HL-60 (cell line): ENCODE results near the gene RBPJL.

Source experiments
- DNase-seq, 2 experiments: peaks; one replicate each; pipeline ENCODE4 v3.0.0-alpha.2; 2010 to 2020; ENCODE audit warnings: low read depth in 1 of 2, low spot score in 1 of 2
- H3K27ac ChIP-seq: fragments of 250-450 bp; sonication (Bioruptor Pico); replicated peaks from 2 replicates; pipeline ENCODE4 v1.5.1; 2020; ENCODE audit warnings: mild to moderate bottlenecking, moderate library complexity
- H3K27me3 ChIP-seq: fragments of 250-450 bp; sonication (Bioruptor Pico); 2 replicates; pipeline ENCODE4 v1.5.1; 2021; ENCODE audit warnings: mild to moderate bottlenecking, moderate library complexity; ENCODE audit not compliant: insufficient read depth, poor library complexity, severe bottlenecking
- H3K4me3 ChIP-seq: replicated peaks from 2 replicates; pipeline ENCODE4 v1.5.1; 2011; ENCODE audit warnings: mild to moderate bottlenecking, control low read depth, low read length; ENCODE audit not compliant: insufficient read depth
- GABPA ChIP-seq: IDR thresholded peaks from 2 replicates; pipeline ENCODE4 v1.6.1; 2012; ENCODE audit warnings: low read depth
- POLR2AphosphoS5 ChIP-seq: IDR thresholded peaks from 2 replicates; pipeline ENCODE4 v1.6.1; 2012; ENCODE audit warnings: low read depth
- SPI1 ChIP-seq: IDR thresholded peaks from 2 replicates; pipeline ENCODE4 v1.6.1; 2012; ENCODE audit warnings: low read depth, mild to moderate bottlenecking, borderline replicate concordance
- TF ChIP-seq, protein P1 (sequence below): IDR thresholded peaks from one replicate; pipeline ENCODE4 v1.5.1; 2011; ENCODE audit warnings: low read length, control low read depth, inconsistent platforms; ENCODE audit not compliant: insufficient read depth
- TF ChIP-seq, protein P2 (sequence below): IDR thresholded peaks from 2 replicates; pipeline ENCODE4 v1.6.1; 2012; ENCODE audit warnings: low read depth; ENCODE audit not compliant: insufficient replicate concordance

Gene RBPJL

DNA sequence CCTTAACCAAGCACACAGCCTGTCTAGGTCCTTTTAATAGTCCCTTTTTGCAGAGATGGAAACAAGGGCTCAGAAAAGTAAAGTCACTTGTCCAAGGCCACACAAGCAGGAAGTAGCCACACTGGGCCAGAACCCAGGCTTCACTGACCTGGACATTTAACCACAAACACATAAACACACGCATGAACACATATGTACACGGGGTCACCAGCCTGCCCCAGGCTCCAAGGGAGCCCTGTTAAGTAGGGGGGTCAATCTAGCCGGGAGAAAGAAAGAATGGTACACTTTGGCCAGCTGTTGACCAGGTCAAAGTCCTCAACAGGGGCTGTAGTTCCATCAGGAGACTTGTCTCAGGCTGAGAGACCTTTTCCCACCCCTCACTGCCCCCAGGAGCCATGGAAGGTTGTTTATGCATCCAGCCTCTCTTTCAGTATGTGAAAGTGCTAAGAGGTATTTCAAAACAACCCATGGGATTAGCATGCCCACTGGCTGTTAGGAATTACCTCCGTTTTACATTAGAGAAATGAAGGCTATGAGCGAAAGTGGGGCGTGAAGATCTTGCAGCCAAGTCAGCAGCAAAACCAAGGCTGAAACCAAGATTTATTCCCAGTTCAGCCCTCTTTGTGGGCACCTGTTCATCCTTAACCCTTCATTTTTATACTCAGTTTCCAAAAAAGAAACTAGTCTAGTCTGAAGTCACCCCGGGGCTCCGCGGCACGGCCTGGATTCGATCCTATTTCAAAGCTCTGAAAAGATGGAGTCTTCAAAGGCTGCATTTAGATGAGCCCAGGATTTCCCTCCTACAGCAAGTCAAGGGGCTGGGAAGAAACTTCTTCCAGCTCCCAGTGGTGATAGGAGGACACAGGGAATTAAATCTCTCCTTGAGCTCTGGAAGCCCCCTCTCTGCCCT is 31.7 kb downstream of the RBPJL start:
- H3K27me3 ChIP-seq = no peaks in the 10 kb centered on the region
- no peak for DNase-seq
- H3K27ac ChIP-seq = no peak overlapping the region
- H3K4me3 ChIP-seq = no peak overlapping the region
- TF ChIP-seq, protein P1, sequence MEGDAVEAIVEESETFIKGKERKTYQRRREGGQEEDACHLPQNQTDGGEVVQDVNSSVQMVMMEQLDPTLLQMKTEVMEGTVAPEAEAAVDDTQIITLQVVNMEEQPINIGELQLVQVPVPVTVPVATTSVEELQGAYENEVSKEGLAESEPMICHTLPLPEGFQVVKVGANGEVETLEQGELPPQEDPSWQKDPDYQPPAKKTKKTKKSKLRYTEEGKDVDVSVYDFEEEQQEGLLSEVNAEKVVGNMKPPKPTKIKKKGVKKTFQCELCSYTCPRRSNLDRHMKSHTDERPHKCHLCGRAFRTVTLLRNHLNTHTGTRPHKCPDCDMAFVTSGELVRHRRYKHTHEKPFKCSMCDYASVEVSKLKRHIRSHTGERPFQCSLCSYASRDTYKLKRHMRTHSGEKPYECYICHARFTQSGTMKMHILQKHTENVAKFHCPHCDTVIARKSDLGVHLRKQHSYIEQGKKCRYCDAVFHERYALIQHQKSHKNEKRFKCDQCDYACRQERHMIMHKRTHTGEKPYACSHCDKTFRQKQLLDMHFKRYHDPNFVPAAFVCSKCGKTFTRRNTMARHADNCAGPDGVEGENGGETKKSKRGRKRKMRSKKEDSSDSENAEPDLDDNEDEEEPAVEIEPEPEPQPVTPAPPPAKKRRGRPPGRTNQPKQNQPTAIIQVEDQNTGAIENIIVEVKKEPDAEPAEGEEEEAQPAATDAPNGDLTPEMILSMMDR = no peak
- TF ChIP-seq GABPA (no peak), SPI1 (no peak), POLR2AphosphoS5 (no peak)
- TF ChIP-seq, protein P2, sequence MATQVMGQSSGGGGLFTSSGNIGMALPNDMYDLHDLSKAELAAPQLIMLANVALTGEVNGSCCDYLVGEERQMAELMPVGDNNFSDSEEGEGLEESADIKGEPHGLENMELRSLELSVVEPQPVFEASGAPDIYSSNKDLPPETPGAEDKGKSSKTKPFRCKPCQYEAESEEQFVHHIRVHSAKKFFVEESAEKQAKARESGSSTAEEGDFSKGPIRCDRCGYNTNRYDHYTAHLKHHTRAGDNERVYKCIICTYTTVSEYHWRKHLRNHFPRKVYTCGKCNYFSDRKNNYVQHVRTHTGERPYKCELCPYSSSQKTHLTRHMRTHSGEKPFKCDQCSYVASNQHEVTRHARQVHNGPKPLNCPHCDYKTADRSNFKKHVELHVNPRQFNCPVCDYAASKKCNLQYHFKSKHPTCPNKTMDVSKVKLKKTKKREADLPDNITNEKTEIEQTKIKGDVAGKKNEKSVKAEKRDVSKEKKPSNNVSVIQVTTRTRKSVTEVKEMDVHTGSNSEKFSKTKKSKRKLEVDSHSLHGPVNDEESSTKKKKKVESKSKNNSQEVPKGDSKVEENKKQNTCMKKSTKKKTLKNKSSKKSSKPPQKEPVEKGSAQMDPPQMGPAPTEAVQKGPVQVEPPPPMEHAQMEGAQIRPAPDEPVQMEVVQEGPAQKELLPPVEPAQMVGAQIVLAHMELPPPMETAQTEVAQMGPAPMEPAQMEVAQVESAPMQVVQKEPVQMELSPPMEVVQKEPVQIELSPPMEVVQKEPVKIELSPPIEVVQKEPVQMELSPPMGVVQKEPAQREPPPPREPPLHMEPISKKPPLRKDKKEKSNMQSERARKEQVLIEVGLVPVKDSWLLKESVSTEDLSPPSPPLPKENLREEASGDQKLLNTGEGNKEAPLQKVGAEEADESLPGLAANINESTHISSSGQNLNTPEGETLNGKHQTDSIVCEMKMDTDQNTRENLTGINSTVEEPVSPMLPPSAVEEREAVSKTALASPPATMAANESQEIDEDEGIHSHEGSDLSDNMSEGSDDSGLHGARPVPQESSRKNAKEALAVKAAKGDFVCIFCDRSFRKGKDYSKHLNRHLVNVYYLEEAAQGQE = no peak

DNA sequence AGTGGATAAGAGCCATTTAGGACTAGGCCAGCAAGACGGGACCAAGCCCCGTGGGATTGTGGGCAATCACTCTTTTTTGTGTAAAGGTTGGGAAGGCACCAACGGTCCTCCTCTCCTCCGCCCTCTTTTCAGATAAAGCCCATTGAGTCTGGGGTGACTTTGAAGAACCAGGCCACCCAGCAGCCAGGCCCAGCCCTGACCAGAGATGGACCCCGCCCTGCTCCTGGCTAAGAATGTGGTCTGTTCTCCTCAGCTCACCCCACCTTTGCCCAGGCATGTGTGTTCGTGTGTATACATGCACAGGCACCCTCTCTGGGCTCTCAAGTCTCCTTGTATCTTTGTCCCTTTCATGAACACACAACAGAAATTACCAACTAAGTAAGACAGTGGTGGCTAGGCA is 32.4 kb downstream of the RBPJL start:
- H3K4me3 ChIP-seq = no peak overlapping the region
- no peak overlapping the region for H3K27ac ChIP-seq
- no peak for DNase-seq
- TF ChIP-seq, protein P1 = no peak
- H3K27me3 ChIP-seq = no peaks in the 10 kb centered on the region

DNA sequence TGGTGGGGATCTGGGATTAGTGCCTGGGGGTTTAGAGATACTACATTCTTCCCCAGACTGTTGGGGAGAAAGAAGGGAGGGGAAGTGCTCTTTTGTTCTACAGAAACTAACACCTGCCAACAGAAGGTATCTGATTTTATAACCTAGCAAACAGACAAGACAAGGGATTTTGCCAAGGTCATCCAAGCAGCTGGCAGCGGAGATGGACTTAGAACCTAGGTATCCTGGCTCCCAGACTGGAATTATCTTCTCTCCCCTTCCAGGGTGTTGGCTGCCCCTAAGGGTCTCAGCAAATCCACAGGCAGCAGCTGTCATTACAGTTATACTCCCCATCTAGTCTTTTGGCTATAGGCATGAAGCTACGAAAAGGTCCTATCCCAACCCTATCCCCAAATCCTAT is 33.2 kb downstream of the RBPJL start:
- no peaks in the 10 kb centered on the region for H3K27me3 ChIP-seq
- DNase-seq = no peak
- TF ChIP-seq, protein P1 = no peak
- TF ChIP-seq, protein P2 = no peak
- no peak for TF ChIP-seq GABPA
- no peak for TF ChIP-seq SPI1
- no peak for TF ChIP-seq POLR2AphosphoS5
- no peak overlapping the region for H3K4me3 ChIP-seq
- no peak overlapping the region for H3K27ac ChIP-seq
